KOPT-K1 (cell line): ENCODE data around the gene TTC22.

Experiments
- H3K27ac ChIP-seq: fragments of 200-600 bp; sonication (generic); 2 replicates; pipeline ENCODE4 v1.5.1; 2016; ENCODE audit warnings: antibody characterized with exemption, mild to moderate bottlenecking, low read depth, low read length; ENCODE audit not compliant: poor library complexity, severe bottlenecking
- H3K36me3 ChIP-seq: fragments of 200-600 bp; sonication (generic); 2 replicates; pipeline ENCODE4 v1.5.1; 2017; ENCODE audit warnings: antibody characterized with exemption, mild to moderate bottlenecking, low read length, moderate library complexity; ENCODE audit not compliant: insufficient read depth
- H3K9me3 ChIP-seq: fragments of 200-600 bp; sonication (generic); 2 replicates; pipeline ENCODE4 v1.5.1; 2017; ENCODE audit warnings: antibody characterized with exemption, low read length, mild to moderate bottlenecking; ENCODE audit not compliant: insufficient read depth, poor library complexity, severe bottlenecking

Gene TTC22

GRCh38 chr1:54743416-54744226 lies 57.5 kb downstream of the TTC22 start:
- Histone ChIP-seq H3K9me3 (no peaks in the 10 kb centered on the region), H3K27ac (no peak overlapping the region), H3K36me3 (peaks cover 57% of the 10 kb centered on the region)

GRCh38 chr1:54742282-54742681 lies 58.8 kb downstream of the TTC22 start:
- H3K9me3 ChIP-seq, result no peaks in the 10 kb centered on the region
- H3K27ac ChIP-seq, result no peak overlapping the region
- H3K36me3 ChIP-seq, result peaks cover 71% of the 10 kb centered on the region

GRCh38 chr1:54741531-54741930 lies 59.6 kb downstream of the TTC22 start:
- Histone ChIP-seq H3K36me3 (peaks cover 78% of the 10 kb centered on the region), H3K27ac (no peak overlapping the region), H3K9me3 (no peaks in the 10 kb centered on the region)

- Histone ChIP-seq H3K27ac (no peak overlapping the region), H3K9me3 (no peaks in the 10 kb centered on the region), H3K36me3 (peaks cover 100% of the 10 kb centered on the region)
Observed at GRCh38 chr1:54738244-54738643, 62.9 kb downstream of the TTC22 start.

GRCh38 chr1:54736685-54737084 lies 64.4 kb downstream of the TTC22 start:
- peaks cover 100% of the 10 kb centered on the region for H3K36me3 ChIP-seq
- H3K9me3 ChIP-seq, result no peaks in the 10 kb centered on the region
- H3K27ac ChIP-seq, result no peak overlapping the region
